T-helper 22 cell (primary cell): ENCODE results near the gene CCDC24.

Source experiments
- DNase-seq: peaks from one replicate; pipeline ENCODE4 v3.0.0-alpha.2; 2020; ENCODE audit warnings: low read depth

The CCDC24 gene

DNA sequence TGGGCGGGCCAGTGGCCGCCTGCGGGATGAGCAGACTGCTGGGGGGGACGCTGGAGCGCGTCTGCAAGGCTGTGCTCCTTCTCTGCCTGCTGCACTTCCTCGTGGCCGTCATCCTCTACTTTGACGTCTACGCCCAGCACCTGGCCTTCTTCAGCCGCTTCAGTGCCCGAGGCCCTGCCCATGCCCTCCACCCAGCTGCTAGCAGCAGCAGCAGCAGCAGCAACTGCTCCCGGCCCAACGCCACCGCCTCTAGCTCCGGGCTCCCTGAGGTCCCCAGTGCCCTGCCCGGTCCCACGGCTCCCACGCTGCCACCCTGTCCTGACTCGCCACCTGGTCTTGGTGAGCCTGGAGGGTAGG is 10.3 kb upstream of the CCDC24 start:
- no peak for DNase-seq

DNA sequence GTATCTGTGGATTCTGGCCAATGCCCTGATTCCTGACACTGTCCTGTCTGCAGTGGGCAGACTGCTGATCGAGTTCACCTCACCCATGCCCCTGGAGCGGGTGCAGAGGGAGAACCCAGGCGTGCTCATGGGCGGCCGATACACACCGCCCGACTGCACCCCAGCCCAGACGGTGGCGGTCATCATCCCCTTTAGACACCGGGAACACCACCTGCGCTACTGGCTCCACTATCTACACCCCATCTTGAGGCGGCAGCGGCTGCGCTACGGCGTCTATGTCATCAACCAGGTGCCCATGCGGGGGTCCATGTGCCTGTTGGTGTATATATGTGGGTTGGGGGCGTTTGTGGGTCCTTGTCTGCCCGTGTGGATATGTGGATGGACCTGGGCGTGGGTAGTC is 9.8 kb upstream of the CCDC24 start:
- DNase-seq, result no peak

DNA sequence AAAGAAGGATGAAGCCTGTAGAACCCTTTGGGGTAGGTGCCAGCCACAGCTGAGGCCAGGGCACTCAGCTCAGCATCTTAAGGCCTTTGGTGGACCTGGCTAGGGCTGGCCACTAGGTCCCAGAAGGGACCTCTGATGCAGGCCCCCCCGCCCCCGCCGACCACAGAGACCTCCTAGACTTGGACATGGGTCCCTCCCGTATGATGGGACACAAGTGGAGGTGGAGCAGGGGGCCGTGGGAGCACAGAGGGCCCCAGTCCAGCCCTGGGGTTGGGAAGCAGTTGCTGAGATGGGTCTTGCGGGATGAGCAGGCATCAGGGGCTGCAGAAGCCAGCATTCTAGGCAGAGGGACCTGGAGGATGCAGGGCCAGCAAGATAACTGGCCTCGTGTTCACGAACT is 9.2 kb upstream of the CCDC24 start:
- DNase-seq, result no peak

DNA sequence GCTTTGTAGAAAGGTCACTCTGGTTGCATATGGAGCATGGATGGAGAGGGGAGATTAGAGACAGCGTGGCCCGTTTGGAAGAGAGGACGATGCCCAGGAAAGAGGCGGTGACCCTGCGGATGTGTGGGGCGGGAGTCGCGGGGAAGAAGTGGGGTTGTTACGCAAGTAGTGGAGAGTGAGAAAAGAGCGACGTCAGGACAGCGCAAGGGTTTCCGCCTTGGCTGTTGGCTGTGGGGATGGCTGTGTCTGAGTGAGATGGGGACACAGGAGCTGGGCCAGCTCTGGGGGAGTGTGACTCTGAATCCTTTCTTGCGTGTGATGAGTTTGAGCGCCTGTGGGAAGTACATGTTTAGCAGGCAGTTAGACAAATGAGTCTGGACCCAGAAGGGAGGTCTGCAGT is 8.6 kb upstream of the CCDC24 start:
- no peak for DNase-seq

DNA sequence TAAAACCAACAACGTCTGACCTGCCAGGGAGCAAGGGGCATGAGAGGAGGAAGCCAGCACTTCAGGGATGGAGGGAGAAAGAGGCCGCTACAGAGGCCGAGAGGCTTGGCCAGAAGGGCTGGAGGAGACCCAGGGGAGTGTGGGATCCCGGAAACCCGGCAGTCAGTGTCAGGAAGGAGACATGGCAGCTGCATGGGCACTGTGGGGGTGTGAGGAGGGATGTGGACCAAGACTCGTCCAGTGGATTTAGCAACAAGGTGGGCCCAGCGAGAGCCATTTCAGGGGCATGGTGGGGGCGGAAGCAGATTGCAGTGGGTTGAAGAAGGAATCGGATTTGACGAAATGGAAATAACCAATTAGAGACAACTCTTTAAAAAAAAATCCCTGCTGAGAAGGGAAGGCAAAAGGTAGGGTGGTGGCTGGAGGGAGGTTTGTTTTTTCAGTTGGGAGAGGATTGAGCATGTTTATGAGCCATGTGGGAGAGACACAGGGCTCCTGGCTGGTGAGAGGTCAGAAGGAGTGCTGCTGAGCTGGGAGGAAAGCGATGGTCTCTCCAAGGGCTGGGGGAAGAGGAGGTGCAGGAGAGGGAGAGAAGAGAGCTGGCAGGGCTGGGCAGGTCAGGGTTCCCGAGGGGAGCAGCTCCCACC is 8.0 kb upstream of the CCDC24 start:
- no peak for DNase-seq

DNA sequence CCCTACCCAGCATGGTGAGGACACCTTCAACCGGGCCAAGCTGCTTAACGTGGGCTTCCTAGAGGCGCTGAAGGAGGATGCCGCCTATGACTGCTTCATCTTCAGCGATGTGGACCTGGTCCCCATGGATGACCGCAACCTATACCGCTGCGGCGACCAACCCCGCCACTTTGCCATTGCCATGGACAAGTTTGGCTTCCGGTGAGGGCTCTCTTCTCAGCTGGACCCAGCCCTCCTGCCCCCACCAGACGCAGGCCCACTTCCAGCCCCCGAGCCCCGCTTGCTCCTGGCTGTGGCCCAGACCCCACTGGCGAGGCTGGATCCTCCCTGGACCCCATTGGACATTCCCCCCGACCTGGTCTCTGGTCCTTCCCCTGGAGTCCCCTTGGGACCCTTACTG is 6.5 kb upstream of the CCDC24 start:
- no peak for DNase-seq

DNA sequence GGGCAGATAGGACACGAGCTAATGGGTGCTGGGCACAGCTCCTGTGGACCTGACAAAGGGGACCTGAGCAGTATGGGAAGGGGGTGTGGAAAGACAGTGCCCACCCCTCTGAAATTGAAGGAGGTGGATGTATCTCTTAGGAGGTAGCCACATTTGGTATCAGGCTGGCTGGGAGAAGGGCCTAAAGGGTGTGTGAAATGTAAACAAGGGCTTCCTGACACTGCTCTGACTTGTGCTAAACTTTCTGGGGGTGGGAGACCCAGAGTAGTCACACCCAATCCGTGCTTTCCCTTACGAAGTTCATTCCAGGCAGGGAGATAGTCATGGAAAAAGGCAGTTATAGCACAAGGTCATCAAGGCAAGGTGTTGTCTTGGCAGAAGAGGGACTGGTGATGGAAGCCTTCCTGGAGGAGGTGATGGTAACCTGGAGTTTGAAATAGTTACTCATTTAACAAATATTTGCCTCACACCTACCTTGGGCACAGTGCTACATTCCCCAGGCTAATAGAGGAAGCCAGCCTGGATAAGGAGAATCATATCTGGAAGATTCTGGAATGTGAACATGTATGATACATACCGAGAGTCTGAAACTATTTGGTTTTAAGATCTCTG is 5.3 kb upstream of the CCDC24 start:
- DNase-seq, result no peak

DNA sequence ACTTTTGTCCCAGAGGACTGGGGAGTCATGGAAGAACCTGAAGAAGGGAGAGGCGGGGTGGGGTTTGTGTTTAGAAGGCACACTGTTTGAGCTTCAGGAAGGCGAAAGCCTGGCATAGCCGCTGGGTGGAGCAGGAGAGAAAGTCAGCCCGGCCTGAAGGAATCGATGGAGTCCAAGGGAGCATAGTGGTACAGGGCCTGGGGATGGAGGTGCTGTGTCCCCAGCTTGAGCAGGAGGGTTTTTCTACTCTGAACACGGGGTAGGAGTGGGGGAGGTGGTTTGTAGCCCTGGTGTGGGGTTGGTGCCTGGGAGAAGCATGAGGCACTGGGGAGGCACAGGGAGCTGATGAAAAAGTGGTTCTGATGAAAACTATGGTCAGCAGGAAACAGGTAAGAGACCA is 4.7 kb upstream of the CCDC24 start:
- DNase-seq, result no peak

DNA sequence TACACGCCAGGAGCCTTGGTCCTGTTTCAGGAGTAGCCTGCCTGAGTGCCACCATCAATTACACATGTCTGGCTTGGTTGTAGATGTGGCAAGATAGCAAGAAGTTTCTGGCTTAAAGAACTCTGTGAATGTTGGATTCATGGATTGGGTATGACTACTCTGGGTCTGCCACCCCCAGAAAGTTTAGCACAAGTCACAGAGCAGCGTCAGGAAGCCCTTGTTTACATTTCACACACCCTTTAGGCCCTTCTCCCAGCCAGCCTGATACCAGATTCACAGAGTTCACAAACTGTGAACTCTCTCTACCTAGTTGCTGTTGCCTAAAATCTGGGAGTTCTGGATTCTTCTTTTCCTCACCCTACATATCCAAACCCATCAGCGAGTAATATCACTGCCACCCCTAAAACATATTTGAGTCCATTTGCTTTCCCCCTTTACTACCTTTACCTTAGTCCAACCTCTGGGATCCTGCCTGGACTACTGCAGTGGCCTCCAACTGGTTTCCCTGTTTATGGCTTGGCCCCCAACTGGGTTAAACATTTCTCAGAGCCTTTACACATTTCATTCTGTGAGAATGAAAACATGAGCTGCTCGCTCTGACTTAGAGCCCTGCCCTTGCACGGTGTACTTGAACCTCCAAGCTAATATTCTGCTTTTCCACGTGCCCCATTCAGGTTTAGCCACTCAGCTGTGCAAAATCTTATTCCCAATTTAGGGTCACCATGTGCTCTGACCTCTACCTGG is 4.1 kb upstream of the CCDC24 start:
- no peak for DNase-seq

DNA sequence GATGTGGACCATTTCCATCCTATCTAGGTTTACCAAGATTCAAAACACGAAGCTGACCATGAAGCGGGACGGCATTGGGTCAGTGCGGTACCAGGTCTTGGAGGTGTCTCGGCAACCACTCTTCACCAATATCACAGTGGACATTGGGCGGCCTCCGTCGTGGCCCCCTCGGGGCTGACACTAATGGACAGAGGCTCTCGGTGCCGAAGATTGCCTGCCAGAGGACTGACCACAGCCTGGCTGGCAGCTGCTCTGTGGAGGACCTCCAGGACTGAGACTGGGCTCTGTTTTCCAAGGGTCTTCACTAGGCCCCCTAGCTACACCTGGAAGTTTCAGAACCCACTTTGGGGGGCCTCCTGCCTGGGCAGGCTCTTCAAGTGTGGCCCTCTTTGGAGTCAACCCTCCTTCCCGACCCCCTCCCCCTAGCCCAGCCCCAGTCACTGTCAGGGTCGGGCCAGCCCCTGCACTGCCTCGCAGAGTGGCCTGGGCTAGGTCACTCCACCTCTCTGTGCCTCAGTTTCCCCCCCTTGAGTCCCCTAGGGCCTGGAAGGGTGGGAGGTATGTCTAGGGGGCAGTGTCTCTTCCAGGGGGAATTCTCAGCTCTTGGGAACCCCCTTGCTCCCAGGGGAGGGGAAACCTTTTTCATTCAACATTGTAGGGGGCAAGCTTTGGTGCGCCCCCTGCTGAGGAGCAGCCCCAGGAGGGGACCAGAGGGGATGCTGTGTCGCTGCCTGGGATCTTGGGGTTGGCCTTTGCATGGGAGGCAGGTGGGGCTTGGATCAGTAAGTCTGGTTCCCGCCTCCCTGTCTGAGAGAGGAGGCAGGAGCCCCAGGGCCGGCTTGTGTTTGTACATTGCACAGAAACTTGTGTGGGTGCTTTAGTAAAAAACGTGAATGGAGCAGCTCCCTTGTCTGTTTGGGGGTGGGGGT is 864 bp upstream of the CCDC24 start:
- DNase-seq, result no peak

DNA sequence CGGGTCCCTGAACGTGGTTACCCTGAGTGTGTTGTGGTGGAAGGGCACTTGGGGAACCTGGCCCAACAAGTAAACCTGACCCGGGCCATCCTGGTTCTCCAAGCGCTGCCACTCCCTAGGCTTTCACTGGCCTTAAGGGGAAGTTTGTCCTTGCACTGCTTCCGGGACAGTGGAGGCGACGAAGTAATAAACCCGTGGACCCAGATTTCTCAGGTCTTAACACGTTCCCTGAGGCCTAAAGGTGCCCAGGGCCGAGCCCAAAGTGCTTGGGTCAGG is 261 bp upstream of the CCDC24 start:
- DNase-seq, result no peak

DNA sequence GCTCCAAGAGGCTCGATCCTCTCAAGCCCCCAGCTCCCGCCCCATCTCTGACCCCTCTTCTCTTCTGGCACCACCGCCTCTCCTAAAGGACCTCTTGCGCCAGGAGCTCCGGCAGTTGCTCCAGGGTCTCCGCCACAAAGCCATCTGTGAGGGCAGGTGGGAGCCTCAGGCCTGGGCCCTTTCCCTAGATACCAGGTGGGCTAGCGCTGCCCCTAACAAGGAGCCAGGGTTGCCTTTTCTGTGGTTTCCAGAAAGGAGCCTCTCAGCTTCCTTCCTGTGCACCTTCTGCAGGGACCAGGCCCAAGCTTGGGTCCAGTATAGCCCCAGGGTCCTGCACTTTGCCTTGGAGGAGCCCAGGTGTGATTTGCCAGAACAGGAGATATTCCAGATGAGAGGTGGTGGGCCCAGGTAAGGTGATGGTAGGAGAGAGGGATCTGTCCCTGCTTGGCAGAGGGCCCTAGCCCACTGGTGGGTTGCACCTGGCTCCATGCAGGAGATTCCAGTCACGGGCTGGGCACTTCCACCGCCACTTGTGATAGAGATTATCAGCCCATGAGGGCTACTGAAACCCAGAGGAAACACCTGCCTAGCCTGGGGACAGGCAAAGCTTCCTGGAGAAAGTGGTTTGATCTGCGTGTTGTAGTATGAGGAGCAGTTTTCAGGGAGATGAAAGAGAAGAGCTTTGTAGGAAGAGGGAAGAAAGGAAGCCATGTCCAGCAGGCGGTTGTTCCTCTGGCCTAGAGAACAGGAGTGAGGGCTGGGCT is 1.0 kb downstream of the CCDC24 start:
- no peak for DNase-seq

DNA sequence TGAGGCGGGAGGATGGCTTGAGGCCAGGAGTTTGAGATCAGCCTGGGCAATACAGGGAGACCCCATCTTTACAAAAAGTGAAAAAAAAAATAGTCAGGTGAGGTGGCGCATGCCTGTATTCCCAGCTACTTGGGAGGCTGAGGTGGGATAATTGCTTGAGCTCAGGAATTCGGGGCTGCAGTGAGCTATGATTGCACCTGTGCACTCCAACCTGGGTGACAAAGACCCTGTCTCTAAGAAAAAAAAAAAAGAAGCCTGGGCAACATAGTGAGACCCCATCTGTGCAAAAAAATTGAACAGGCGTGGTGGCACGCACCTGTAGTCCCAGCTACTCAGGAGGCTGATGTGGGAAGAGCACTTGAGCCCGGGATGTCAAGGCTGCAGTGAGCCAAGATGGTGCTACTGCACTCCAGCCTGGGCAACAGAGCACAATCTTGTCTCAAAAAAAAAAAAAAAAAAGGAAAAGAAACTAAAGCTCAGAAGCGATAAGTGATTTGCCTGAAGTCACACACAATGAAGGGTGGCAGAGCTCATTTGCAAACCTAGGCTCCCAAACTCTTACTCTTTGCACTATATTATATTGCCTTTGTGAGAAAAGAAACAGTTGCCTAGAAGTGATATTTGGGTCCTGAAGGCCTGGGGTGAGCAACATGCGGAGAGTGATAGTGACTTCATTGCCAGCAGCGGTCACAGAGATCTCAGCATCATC is 2.0 kb downstream of the CCDC24 start:
- DNase-seq, result no peak

DNA sequence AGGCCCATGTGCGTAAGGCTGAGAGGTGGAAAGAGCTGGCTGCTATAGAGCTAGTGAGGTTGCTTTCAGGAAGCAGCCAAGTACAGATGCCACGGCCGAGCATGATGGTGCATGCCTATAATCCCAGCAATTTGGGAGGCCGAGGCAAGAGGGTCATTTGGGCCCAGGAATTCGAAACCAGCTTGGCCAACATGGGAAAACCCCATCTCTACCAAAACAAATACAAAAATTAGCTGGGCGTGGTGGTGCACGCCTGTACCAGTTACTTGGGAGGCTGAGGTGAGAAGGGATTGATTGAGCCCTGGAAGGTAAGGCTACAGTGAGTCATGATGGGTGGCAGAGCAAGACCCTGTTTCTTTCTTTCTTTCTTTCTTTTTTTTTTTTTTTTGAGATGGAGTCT is 2.7 kb downstream of the CCDC24 start:
- no peak for DNase-seq

DNA sequence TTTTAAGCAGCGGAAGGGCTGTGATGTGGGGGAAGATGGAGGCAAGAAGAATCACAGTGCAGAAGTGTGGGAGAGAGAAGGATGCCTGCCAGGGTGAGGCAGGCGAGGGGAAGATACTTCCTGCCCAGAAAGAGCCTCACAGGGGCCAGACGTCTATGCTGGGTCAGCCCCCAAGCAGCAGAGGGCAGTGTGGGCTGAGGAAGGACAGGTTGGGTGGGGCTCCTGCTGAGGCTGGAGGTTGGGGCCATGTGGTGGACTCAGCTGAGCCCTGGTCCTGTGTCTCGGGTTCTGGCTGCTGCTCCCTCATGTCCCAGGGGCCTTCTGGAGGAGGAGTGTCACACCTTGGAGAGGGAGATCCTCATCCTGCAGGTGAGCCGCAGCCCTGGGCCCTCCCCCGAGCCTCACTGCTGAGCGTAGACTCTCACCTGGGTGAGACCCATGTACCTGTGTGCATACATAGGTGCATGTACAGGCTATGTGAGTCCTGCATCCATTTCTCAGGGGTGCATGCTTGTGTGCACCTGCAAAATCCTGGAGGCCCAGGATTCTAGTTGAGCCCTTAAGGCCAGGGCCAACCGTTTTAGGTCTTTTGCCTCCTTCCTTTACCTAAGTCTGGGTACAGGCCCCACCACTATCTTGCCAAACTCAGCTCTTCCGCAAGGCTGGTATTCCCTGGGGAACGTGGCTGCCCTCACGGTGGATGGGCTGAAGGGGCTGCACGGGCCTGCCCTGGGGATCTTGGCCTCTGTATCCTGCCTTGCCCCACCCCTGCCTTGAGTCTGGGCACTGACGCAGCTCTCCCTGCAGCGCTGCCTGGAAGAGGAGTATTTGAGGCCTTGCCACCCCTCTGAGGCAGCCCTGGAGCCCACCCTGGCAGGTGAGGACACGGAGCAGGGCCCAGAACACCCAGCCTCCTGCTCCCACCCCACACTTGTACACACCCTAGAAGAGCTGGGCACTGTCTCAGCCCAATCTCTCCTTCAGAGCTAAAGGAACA is 3.7 kb downstream of the CCDC24 start:
- no peak for DNase-seq

DNA sequence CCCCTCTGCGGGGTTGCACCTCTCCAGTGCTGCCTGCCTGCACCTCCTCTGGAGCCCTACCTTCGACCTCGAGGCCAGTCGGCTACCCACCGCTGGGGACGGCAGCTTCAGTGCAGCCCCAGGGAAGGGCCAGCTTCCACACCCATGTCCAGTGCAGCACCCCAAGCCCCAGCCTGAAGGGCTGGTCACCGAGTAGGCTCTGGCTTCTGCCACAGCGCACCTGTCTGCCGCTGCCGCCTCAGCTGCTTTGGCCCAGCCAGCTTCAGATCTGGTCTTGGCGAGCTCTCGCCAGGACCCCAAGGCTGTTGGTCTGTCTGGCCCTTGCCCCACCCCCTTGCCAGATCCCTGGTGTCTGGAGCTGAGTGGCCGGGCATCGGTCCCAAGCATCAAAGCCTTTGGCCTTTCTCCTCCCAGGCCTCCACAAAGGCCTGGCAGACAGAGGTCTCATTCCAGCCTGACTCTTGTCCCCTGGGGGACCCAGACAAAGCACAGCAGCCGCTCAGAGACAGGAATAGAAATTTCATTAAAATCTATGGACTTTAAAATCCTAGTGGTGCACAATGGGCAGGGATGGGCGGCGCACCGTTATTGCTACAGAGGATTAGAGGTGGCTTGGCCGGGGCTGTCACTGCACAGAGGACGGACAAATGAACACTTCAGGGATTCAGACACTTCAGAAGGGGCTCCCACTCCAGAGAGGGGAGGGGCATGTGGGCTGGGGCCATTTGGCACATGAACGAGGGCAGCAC is 4.8 kb downstream of the CCDC24 start:
- DNase-seq, result no peak

DNA sequence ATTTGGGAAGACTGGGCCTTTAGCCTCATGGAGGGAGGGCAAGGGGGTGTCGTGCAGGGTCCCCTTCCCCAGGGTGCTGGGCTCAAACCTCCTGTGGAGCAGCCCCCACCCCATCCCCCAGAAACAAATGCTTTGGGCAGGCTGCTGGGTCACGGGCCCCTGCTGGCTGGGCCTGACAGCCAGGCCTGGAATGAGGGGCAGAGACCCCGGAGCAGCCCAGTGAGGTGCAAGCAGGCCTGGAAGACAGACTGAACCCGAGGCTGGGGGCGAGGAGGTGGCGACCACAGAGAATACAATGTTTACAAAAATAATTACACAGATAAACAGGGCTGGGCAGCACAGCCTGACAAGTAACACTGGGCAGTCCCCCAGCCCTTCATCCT is 5.3 kb downstream of the CCDC24 start:
- no peak for DNase-seq

DNA sequence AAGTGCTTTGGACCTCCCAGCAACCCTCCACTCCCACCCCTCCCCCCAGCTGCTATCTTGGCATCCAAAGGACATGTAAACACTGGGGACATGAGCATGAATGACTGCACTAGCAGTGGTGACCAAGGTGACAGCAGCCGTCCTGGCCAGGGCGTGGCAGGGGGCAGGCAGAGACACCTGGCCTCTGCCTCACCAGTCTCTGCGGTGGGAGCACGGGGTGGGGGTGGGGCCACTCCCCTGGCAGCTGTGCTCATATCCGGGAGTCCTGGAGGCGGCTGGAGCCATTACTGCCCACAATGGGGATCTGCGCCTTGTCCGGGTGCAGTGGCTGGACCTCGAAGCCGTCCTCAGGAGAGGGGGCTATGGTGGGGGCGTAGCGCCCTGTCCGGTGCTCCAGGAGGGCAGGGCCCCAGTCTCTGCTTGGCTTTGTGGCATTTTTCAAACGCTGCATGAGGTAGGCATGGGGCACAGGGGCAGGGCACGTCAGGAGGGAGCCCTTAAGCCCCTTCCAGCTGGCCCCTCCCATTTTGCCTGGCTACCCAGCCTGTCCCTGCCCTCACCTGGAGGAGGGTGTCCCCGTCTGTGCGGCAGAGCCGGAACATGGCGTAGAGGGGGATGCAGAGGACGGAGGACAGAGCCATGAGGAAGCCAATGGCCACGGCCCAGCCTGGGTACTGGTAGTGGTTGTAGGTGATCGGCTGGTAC is 6.0 kb downstream of the CCDC24 start:
- no peak for DNase-seq

DNA sequence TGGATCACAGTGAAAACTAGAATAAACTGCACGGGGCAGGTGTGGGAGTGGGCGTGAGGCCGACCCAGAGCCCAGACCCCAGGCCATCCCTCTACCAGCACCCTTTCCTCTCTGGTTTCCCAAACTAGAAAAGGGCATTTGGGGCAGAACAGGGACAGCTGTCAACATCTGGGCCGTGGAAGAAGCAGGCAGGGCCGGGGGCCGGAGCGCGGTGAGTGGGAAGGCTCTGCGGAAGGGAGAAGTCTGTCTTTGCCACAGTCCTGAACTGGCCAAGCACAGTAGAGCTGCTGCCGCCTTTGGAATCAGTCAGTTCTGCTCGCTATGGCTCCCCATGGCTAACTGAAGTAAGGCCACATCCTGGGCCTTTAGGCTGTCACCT is 6.6 kb downstream of the CCDC24 start:
- no peak for DNase-seq
